ENCODE data around the gene GFOD1. TPM values are rescaled to one million over a fixed set of nuclear protein-coding genes. Genes with fewer than 3 reads are reported as not detected.
"Not testable (repeated sequence)": the region's sequence is repeated elsewhere in the genome, so short reads cannot be mapped to it uniquely, and the experiment has no call there.

GFOD1 gene
- total RNA-seq, 1 donor from 2014 or later: 33.7 TPM

- no peak for TF ChIP-seq CTCF (IDR thresholded peaks at IDR 0.05)
- ATAC-seq (peak; percentile 88), DNase-seq (peak; percentile 72)
- no peaks in the 10 kb centered on the region for H3K27me3 ChIP-seq
- H3K9me3 ChIP-seq: no peaks in the 10 kb centered on the region
- intact Hi-C loops (cut with DNase I): no loop called here
- H3K36me3 ChIP-seq: no peaks in the 10 kb centered on the region
- no peak overlapping the region for H3K4me3 ChIP-seq
- H3K27ac ChIP-seq: no peak overlapping the region
- peaks cover 36% of the 10 kb centered on the region for H3K4me1 ChIP-seq
These were observed 25.6 kb downstream of the GFOD1 start for GRCh38 chr6:13461805-13462204.

- TF ChIP-seq CTCF (IDR thresholded peaks at IDR 0.05): no peak
- Histone ChIP-seq H3K36me3 (no peaks in the 10 kb centered on the region), H3K4me1 (peaks cover 32% of the 10 kb centered on the region), H3K9me3 (no peaks in the 10 kb centered on the region), H3K27ac (peak overlapping the region; percentile 11), H3K27me3 (no peaks in the 10 kb centered on the region), H3K4me3 (no peak overlapping the region)
- ATAC-seq (peak; percentile 7), DNase-seq (no peak)
- intact Hi-C loops (cut with DNase I): no loop called here
These were observed 26.1 kb downstream of the GFOD1 start for GRCh38 chr6:13461307-13461706.

- H3K4me3 ChIP-seq; H3K27ac ChIP-seq; H3K36me3 ChIP-seq; DNase-seq; ATAC-seq; intact Hi-C loops (cut with DNase I); H3K27me3 ChIP-seq; H3K9me3 ChIP-seq: not testable (repeated sequence)
- H3K4me1 ChIP-seq: peaks cover 28% of the 10 kb centered on the region
These were observed 27.1 kb downstream of the GFOD1 start for GRCh38 chr6:13460289-13460688.

GRCh38 chr6:13457577-13457976 lies 29.8 kb downstream of the GFOD1 start:
- Histone ChIP-seq H3K36me3 (no peaks in the 10 kb centered on the region), H3K9me3 (no peaks in the 10 kb centered on the region), H3K27ac (no peak overlapping the region), H3K27me3 (no peaks in the 10 kb centered on the region), H3K4me1 (peaks cover 35% of the 10 kb centered on the region), H3K4me3 (no peak overlapping the region)
- no peak for TF ChIP-seq CTCF (IDR thresholded peaks at IDR 0.05)
- ATAC-seq (no peak), DNase-seq (no peak)
- intact Hi-C loops (cut with DNase I): no loop called here

GRCh38 chr6:13455552-13455966 lies 31.8 kb downstream of the GFOD1 start:
- intact Hi-C loops (cut with DNase I): no loop called here

More at GRCh38 chr6:13455552-13455966, 31.8 kb downstream of the GFOD1 start:
- Histone ChIP-seq H3K4me1 (peaks cover 20% of the 10 kb centered on the region), H3K4me3 (no peak overlapping the region), H3K27ac (no peak overlapping the region), H3K9me3 (no peaks in the 10 kb centered on the region), H3K36me3 (peaks cover 5% of the 10 kb centered on the region), H3K27me3 (no peaks in the 10 kb centered on the region)
- TF ChIP-seq CTCF (IDR thresholded peaks at IDR 0.05): no peak
- no peak for DNase-seq
- peak; percentile 17 for ATAC-seq

Data from upper lobe of right lung (tissue), 1 donor.